ENCODE results near the gene MTFR2.

DNA sequence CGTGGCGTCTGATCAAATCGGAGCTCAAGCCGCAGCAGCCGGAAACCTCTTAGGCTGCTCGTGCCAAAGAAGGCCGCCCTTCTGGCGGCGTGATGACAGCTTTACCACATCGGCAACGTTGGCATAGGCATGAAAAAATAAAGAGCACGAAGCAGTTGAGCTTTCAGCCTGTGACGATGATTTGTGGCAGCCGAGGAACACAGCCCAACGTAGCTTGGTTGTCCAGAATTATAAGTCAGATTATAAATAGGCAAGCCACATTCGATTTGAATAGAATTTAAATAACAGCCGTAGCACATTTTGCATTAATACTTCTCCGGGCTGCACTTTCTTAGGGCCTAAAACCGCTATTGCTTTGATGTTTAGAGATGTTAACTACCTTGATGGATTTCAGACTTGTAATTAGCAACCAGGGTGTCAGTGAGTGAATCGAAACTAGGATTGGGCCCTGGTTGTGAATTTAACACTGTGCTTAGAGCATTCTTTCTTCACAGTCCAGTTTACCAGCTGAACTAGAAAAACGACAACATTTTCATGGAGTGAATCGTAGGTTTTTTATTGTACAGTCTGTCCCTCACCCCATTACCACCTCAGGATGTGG, 40.4 kb upstream of the MTFR2 start:
- no peak for TF ChIP-seq POLR2A (IDR thresholded peaks at IDR 0.05)
- TF ChIP-seq, protein P1, sequence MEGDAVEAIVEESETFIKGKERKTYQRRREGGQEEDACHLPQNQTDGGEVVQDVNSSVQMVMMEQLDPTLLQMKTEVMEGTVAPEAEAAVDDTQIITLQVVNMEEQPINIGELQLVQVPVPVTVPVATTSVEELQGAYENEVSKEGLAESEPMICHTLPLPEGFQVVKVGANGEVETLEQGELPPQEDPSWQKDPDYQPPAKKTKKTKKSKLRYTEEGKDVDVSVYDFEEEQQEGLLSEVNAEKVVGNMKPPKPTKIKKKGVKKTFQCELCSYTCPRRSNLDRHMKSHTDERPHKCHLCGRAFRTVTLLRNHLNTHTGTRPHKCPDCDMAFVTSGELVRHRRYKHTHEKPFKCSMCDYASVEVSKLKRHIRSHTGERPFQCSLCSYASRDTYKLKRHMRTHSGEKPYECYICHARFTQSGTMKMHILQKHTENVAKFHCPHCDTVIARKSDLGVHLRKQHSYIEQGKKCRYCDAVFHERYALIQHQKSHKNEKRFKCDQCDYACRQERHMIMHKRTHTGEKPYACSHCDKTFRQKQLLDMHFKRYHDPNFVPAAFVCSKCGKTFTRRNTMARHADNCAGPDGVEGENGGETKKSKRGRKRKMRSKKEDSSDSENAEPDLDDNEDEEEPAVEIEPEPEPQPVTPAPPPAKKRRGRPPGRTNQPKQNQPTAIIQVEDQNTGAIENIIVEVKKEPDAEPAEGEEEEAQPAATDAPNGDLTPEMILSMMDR (IDR thresholded peaks at IDR 0.05) = no peak
